Measurements from ENCODE around the gene DCXR. TPM values are rescaled to one million over a fixed set of nuclear protein-coding genes. Genes with fewer than 3 reads are reported as not detected.
A peak's percentile ranks its signal among the peaks of the same experiment; 100 is the strongest.

Gene DCXR
- total RNA-seq, 1 donor, result 25.2 TPM

- Histone ChIP-seq H3K9me3 (ENCODE audit: low read depth, low read length) (no peaks in the 10 kb centered on the region), H3K27me3 (ENCODE audit: insufficient read depth, low read length) (peaks cover 5% of the 10 kb centered on the region), H3K4me1 (ENCODE audit: insufficient read depth, low read length) (peaks cover 24% of the 10 kb centered on the region), H3K4me3 (ENCODE audit: low read length) (no peak overlapping the region)
Observed at GRCh38 chr17:82029990-82030469, 7.5 kb downstream of the DCXR start.

- peaks cover 24% of the 10 kb centered on the region for H3K4me1 ChIP-seq (ENCODE audit: insufficient read depth, low read length)
- peaks cover 5% of the 10 kb centered on the region for H3K27me3 ChIP-seq (ENCODE audit: insufficient read depth, low read length)
- no peaks in the 10 kb centered on the region for H3K9me3 ChIP-seq (ENCODE audit: low read depth, low read length)
- H3K4me3 ChIP-seq (ENCODE audit: low read length), result no peak overlapping the region
Observed at GRCh38 chr17:82029391-82029790, 8.1 kb downstream of the DCXR start.

GRCh38 chr17:82028966-82029365 is 8.5 kb downstream of the DCXR start:
- no peak overlapping the region for H3K4me3 ChIP-seq (ENCODE audit: low read length)
- H3K4me1 ChIP-seq (ENCODE audit: insufficient read depth, low read length), result peaks cover 28% of the 10 kb centered on the region

GRCh38 chr17:82028246-82028645 is 9.3 kb downstream of the DCXR start:
- Histone ChIP-seq H3K9me3 (ENCODE audit: low read depth, low read length) (no peaks in the 10 kb centered on the region), H3K27me3 (ENCODE audit: insufficient read depth, low read length) (peaks cover 5% of the 10 kb centered on the region), H3K4me3 (ENCODE audit: low read length) (no peak overlapping the region), H3K4me1 (ENCODE audit: insufficient read depth, low read length) (peaks cover 34% of the 10 kb centered on the region)

More at GRCh38 chr17:82028966-82029365, 8.5 kb downstream of the DCXR start:
- no peaks in the 10 kb centered on the region for H3K9me3 ChIP-seq (ENCODE audit: low read depth, low read length)
- H3K27me3 ChIP-seq (ENCODE audit: insufficient read depth, low read length), result peaks cover 5% of the 10 kb centered on the region

- Histone ChIP-seq H3K4me3 (ENCODE audit: low read length) (no peak overlapping the region), H3K4me1 (ENCODE audit: insufficient read depth, low read length) (peaks cover 37% of the 10 kb centered on the region)
Observed at GRCh38 chr17:82025401-82026107, 11.9 kb downstream of the DCXR start.

GRCh38 chr17:82024859-82025258 is 12.6 kb downstream of the DCXR start:
- Histone ChIP-seq H3K27me3 (ENCODE audit: insufficient read depth, low read length) (no peaks in the 10 kb centered on the region), H3K4me3 (ENCODE audit: low read length) (no peak overlapping the region), H3K9me3 (ENCODE audit: low read depth, low read length) (no peaks in the 10 kb centered on the region), H3K4me1 (ENCODE audit: insufficient read depth, low read length) (peaks cover 30% of the 10 kb centered on the region)

More at GRCh38 chr17:82025401-82026107, 11.9 kb downstream of the DCXR start:
- Histone ChIP-seq H3K27me3 (ENCODE audit: insufficient read depth, low read length) (no peaks in the 10 kb centered on the region), H3K9me3 (ENCODE audit: low read depth, low read length) (no peaks in the 10 kb centered on the region)

- H3K27me3 ChIP-seq (ENCODE audit: insufficient read depth, low read length), result no peaks in the 10 kb centered on the region
- peaks cover 27% of the 10 kb centered on the region for H3K4me1 ChIP-seq (ENCODE audit: insufficient read depth, low read length)
- no peaks in the 10 kb centered on the region for H3K9me3 ChIP-seq (ENCODE audit: low read depth, low read length)
- peak overlapping the region; percentile 58 for H3K4me3 ChIP-seq (ENCODE audit: low read length)
Observed at GRCh38 chr17:82023447-82024241, 13.9 kb downstream of the DCXR start.

- no peaks in the 10 kb centered on the region for H3K9me3 ChIP-seq (ENCODE audit: low read depth, low read length)
- no peaks in the 10 kb centered on the region for H3K27me3 ChIP-seq (ENCODE audit: insufficient read depth, low read length)
- peak within 1 kb of the TSS; percentile 65 for H3K4me3 ChIP-seq (ENCODE audit: low read length)
- H3K4me1 ChIP-seq (ENCODE audit: insufficient read depth, low read length), result peaks cover 27% of the 10 kb centered on the region
Observed at GRCh38 chr17:82022981-82023446, 14.5 kb downstream of the DCXR start, which contains the start of gene LRRC45. LRRC45 (plus strand) TSS chr17:82023305; CDS start chr17:82023644, 339 bp downstream.

GRCh38 chr17:82022310-82022980 is 15.1 kb downstream of the DCXR start, which contains the start of gene CENPX:
CENPX (minus strand) TSS chr17:82022878; CDS start chr17:82022861, 17 bp downstream.
- Histone ChIP-seq H3K4me1 (ENCODE audit: insufficient read depth, low read length) (peaks cover 27% of the 10 kb centered on the region), H3K27me3 (ENCODE audit: insufficient read depth, low read length) (no peaks in the 10 kb centered on the region), H3K4me3 (ENCODE audit: low read length) (peak within 1 kb of the TSS; percentile 65), H3K9me3 (ENCODE audit: low read depth, low read length) (no peaks in the 10 kb centered on the region)

GRCh38 chr17:82021900-82022309 is 15.6 kb downstream of the DCXR start:
- H3K27me3 ChIP-seq (ENCODE audit: insufficient read depth, low read length), result no peaks in the 10 kb centered on the region
- H3K4me1 ChIP-seq (ENCODE audit: insufficient read depth, low read length), result peaks cover 27% of the 10 kb centered on the region
- H3K4me3 ChIP-seq (ENCODE audit: low read length), result peak overlapping the region; percentile 65
- H3K9me3 ChIP-seq (ENCODE audit: low read depth, low read length), result no peaks in the 10 kb centered on the region

- Histone ChIP-seq H3K4me3 (ENCODE audit: low read length) (no peak overlapping the region), H3K4me1 (ENCODE audit: insufficient read depth, low read length) (peaks cover 27% of the 10 kb centered on the region), H3K27me3 (ENCODE audit: insufficient read depth, low read length) (no peaks in the 10 kb centered on the region), H3K9me3 (ENCODE audit: low read depth, low read length) (no peaks in the 10 kb centered on the region)
Observed at GRCh38 chr17:82021107-82021899, 16.2 kb downstream of the DCXR start.

GRCh38 chr17:82020572-82021106 is 16.9 kb downstream of the DCXR start:
- H3K27me3 ChIP-seq (ENCODE audit: insufficient read depth, low read length), result no peaks in the 10 kb centered on the region
- H3K4me3 ChIP-seq (ENCODE audit: low read length), result no peak overlapping the region
- H3K9me3 ChIP-seq (ENCODE audit: low read depth, low read length), result no peaks in the 10 kb centered on the region
- H3K4me1 ChIP-seq (ENCODE audit: insufficient read depth, low read length), result peaks cover 27% of the 10 kb centered on the region

- no peaks in the 10 kb centered on the region for H3K9me3 ChIP-seq (ENCODE audit: low read depth, low read length)
- no peaks in the 10 kb centered on the region for H3K27me3 ChIP-seq (ENCODE audit: insufficient read depth, low read length)
- H3K4me3 ChIP-seq (ENCODE audit: low read length), result no peak overlapping the region
- H3K4me1 ChIP-seq (ENCODE audit: insufficient read depth, low read length), result peaks cover 27% of the 10 kb centered on the region
Observed at GRCh38 chr17:82019690-82020571, 17.6 kb downstream of the DCXR start.

All from mononuclear cell (primary cell).